Transverse colon (tissue), 4 donors: ENCODE results near the gene C3orf20.

Experiments
- EP300 ChIP-seq: sonication (generic); formaldehyde crosslinking; IDR thresholded peaks from one replicate; pipeline ENCODE4 v1.6.1; 2017; ENCODE audit warnings: antibody characterized with exemption, low read depth
- POLR2A ChIP-seq: fragments of 450-650 bp; IDR thresholded peaks from one replicate; pipeline ENCODE4 v1.6.1; 2016; ENCODE audit warnings: antibody characterized with exemption, mild to moderate bottlenecking, moderate library complexity
- POLR2AphosphoS5 ChIP-seq, 3 donors: sonication (generic); formaldehyde crosslinking; IDR thresholded peaks; one replicate each; pipeline ENCODE4 v1.6.1; 2016; ENCODE audit warnings: antibody characterized with exemption in 3 of 3
- TF ChIP-seq, protein P1 (sequence below), 5 experiments: fragments of 200-600 bp in 3 of 5; fragments of 450-650 bp in 2 of 5; sonication (generic) in 3 of 5; IDR thresholded peaks; 1 replicate in 2 of 5; 2 replicates in 3 of 5; pipeline ENCODE4 v1.5.1; 2016 to 2017; ENCODE audit warnings: antibody characterized with exemption in 5 of 5, inconsistent platforms in 3 of 5, mild to moderate bottlenecking in 2 of 5, moderate library complexity in 1 of 5

DNA sequence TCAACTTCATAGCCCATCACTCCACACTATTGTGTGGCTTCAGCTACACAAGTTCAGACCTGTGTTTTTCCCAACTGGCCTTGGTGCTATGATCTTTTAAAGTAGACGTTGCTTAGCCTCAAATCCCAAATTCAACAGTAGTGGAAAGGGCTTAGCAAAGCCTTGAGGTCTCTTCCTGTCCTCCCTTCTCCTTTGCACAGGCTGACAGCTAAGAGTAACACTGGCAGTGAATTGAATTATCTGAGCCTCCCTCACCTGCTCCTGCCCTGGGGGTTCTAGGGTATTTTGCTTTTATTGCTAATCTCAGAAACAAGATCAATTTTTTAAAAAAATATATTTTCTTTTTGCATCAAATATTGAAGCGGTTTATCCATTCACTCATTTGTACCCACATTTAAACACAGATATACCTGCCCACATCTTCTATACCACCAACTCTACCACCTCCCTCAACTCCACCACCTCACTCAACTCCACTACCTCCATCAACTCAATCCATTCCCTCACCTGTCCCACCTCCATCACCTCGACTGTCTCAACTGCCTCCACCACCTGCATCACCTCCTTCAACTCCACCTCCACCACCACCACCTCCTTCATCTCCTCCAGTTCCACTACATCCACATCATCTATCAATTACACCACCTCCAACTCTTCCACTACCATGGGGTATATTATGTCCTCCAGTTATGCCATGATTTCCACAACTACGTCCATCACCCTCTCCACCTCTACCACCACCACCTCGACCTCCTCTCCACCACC, 133.7 kb downstream of the C3orf20 start:
- TF ChIP-seq EP300 (no peak), POLR2A (no peak), POLR2AphosphoS5 (IDR thresholded peaks at IDR 0.05) (no peak)
- TF ChIP-seq, protein P1, sequence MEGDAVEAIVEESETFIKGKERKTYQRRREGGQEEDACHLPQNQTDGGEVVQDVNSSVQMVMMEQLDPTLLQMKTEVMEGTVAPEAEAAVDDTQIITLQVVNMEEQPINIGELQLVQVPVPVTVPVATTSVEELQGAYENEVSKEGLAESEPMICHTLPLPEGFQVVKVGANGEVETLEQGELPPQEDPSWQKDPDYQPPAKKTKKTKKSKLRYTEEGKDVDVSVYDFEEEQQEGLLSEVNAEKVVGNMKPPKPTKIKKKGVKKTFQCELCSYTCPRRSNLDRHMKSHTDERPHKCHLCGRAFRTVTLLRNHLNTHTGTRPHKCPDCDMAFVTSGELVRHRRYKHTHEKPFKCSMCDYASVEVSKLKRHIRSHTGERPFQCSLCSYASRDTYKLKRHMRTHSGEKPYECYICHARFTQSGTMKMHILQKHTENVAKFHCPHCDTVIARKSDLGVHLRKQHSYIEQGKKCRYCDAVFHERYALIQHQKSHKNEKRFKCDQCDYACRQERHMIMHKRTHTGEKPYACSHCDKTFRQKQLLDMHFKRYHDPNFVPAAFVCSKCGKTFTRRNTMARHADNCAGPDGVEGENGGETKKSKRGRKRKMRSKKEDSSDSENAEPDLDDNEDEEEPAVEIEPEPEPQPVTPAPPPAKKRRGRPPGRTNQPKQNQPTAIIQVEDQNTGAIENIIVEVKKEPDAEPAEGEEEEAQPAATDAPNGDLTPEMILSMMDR (IDR thresholded peaks at IDR 0.05): no peak
